SH-SY5Y (cell line): ENCODE measurements around the gene CPED1.

Experiments
- GATA2 ChIP-seq: IDR thresholded peaks from 2 replicates; pipeline ENCODE4 v1.6.1; 2011; ENCODE audit warnings: mild to moderate bottlenecking, low read depth, low read length
- GATA3 ChIP-seq: IDR thresholded peaks from 2 replicates; pipeline ENCODE4 v1.6.1; 2011; ENCODE audit warnings: low read depth, mild to moderate bottlenecking, low read length, moderate library complexity

DNA sequence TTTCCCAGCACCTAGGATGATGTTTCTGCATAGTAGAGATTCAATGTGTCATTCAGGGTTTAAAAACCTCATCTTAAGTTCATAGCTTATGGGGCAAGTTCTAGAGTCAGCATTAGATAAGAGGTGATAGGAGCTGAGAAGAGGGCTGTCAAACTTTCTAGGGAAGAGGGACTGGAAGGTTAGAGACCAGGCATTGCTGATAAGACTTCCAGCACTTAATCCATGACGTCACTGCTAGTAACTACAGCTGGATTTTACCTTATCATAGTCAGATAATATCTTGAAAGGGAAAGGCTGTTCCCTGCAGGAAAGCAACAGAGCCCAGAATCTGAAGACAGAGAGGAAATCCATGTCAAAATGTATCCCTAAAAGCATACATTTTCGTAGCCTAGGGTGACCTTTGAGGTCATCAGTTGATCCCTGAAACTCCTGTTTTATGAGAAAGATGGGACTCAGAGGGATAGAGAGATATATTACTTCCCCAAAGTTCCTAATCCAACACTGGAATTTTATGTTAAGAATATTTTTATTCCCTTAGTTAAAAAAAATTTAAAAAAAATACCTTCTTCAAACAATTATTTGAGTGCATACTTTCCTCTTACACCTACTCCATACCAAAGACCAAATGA lies 3.3 kb upstream of the CPED1 start:
- peak; percentile 92 for TF ChIP-seq GATA2
- peak; percentile 90 for TF ChIP-seq GATA3
